ENCODE results near the gene PTGR3. TPM values are rescaled to one million over a fixed set of nuclear protein-coding genes. Genes with fewer than 3 reads are reported as not detected.

The PTGR3 gene
- total RNA-seq, 1 experiment from 2014 or later = 1.6 TPM

- H2BK12ac ChIP-seq (ENCODE audit: insufficient read length, low read depth, low read length) = no peak overlapping the region
- H3K27ac ChIP-seq (ENCODE audit: insufficient read length, low read depth, low read length) = no peak overlapping the region
- no peak overlapping the region for H3K18ac ChIP-seq (ENCODE audit: insufficient read length, low read depth, low read length)
- H3K23me2 ChIP-seq (ENCODE audit: insufficient read length, low read depth, low read length, poor library complexity, severe bottlenecking) = no peaks in the 10 kb centered on the region
- no peaks in the 10 kb centered on the region for H3K79me1 ChIP-seq (ENCODE audit: insufficient read depth, low read depth, low read length, poor library complexity, severe bottlenecking)
- no CpG with 5 or more reads among the region's 5 CpGs for WGBS (ENCODE audit: extremely low coverage, insufficient read length, low lambda C conversion rate)
- peaks cover 2% of the 10 kb centered on the region; the same call in 1 of the 2 replicates for H3K27me3 ChIP-seq (ENCODE audit: insufficient read depth, low read length)
- H3K36me3 Mint-ChIP-seq (ENCODE audit: insufficient read depth in 1 of 3, low read depth in 3 of 3) = no peaks in the 10 kb centered on the region
- H3K79me2 ChIP-seq (ENCODE audit: insufficient read depth, low read length) = no peaks in the 10 kb centered on the region
- H2BK20ac ChIP-seq (ENCODE audit: low read depth, low read length, poor library complexity, severe bottlenecking) = no peak overlapping the region
- no peak overlapping the region for H3T11ph ChIP-seq (ENCODE audit: low read length)
- no peak for TF ChIP-seq CTCF (conservative IDR thresholded peaks at IDR 0.05)
- H2BK5ac ChIP-seq (ENCODE audit: insufficient read length, low read length) = no peak overlapping the region
- no peak overlapping the region for H4K8ac ChIP-seq (replicated peaks; ENCODE audit: insufficient read length, low read depth, low read length)
- H3K4me3 Mint-ChIP-seq = no peak overlapping the region
- H3K9me3 ChIP-seq (ENCODE audit: control insufficient read depth, low read depth, low read length) = no peaks in the 10 kb centered on the region
- H3K56ac ChIP-seq (ENCODE audit: insufficient read length, low read depth, low read length) = no peak overlapping the region
- no peak overlapping the region for H3K4ac ChIP-seq (ENCODE audit: low read depth, low read length)
- DNase-seq = no peak
- no peak overlapping the region for H4K91ac ChIP-seq (ENCODE audit: insufficient read length, low read depth, low read length)
- no peak overlapping the region for H4K5ac ChIP-seq (ENCODE audit: insufficient read length, low read depth, low read length)
- no peak overlapping the region for H2AFZ ChIP-seq (ENCODE audit: low read length)
- H3K27me3 Mint-ChIP-seq (ENCODE audit: low read depth) = no peaks in the 10 kb centered on the region; the same call in 1 of the 2 replicates
- no peaks in the 10 kb centered on the region for H3K9me3 Mint-ChIP-seq
- H3K14ac ChIP-seq (ENCODE audit: insufficient read depth, low read length) = no peak overlapping the region
- H2BK120ac ChIP-seq (ENCODE audit: low read depth, low read length, poor library complexity, severe bottlenecking) = no peak overlapping the region
- H4K20me1 ChIP-seq (ENCODE audit: control insufficient read depth, insufficient read depth, insufficient read length) = no peaks in the 10 kb centered on the region
- H3K9ac ChIP-seq (ENCODE audit: extremely low read depth, insufficient read length, low read length) = no peak overlapping the region
- H3K27ac Mint-ChIP-seq = no peak overlapping the region
- no peak overlapping the region for H3K23ac ChIP-seq (ENCODE audit: insufficient read length, low read depth, low read length)
- no peaks in the 10 kb centered on the region for H3K4me1 ChIP-seq (ENCODE audit: insufficient read depth, low read length)
- H3K4me2 ChIP-seq (ENCODE audit: insufficient read depth, insufficient read length, low read length) = no peak overlapping the region
- H3K4me1 Mint-ChIP-seq = no peaks in the 10 kb centered on the region
- H2AK5ac ChIP-seq (ENCODE audit: insufficient read length, low read length) = no peak overlapping the region
- no peak overlapping the region for H2BK15ac ChIP-seq (ENCODE audit: low read depth, low read length)
Observed at GRCh38 chr18:75231053-75231406, 22.1 kb upstream of the PTGR3 start.
